ENCODE measurements around the gene STN1. TPM values are rescaled to one million over a fixed set of nuclear protein-coding genes. Genes with fewer than 3 reads are reported as not detected.

STN1 gene
- total RNA-seq, 1 experiment from 2014 or later = 13.4 TPM

DNA sequence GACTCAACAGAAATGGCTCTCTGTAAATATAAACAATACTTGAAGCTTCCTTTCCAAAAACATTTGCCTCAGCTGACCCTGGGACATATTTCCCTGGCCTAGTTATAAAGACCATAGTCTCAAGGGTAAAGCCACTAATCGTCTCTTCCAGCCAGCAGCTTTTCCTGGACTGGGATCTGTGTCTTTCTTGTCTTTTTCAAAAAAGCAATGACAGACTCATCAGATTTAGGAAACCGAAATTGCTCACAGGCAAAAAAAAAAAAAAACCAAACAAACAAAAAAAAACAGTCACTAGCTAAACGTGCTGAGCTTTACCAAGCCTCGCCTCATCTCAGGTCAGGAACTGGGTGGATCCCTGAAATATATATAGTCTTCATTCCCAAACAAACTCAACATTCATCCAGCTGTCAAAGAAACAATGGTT, 23.5 kb downstream of the STN1 start:
- no peak for DNase-seq (ENCODE audit: low read depth)

DNA sequence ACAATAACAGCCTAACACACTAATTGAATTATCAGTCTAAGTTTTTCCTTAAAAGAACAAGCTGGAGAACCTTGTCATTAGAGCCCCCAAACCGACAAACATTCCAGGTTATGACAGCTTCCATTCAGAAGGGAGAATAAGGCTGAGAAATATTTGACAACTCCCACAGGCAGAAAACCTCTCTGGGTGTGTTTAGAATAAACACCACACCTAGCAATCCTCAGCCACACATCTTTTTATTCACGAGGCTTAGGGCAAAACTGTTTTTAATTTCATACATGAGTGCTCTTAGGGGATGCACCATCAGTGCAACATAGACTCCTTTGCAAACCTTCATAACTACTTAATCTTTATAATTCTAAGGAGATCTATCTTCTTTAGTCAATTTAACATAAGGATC, 24.2 kb downstream of the STN1 start:
- no peak for DNase-seq (ENCODE audit: low read depth)

DNA sequence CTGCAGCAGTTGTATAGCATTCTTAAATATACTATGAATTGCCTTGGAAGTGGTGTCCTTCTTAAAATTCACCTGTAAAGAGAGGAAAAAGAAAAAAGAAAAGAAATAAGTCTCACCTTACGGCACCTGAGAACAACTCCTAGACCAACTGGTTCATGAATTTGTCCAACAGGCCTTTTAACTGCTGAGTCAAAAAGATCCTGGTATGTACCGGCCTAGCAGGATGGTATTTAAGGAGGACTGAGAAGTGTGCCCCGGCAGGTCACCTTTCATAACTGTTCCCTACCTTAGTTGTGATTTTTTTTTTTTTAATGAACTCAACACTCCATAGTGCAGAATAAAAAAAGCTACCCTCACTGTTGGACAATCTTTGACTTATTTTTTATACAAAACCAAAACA, 25.8 kb downstream of the STN1 start:
- no peak for DNase-seq (ENCODE audit: low read depth)

DNA sequence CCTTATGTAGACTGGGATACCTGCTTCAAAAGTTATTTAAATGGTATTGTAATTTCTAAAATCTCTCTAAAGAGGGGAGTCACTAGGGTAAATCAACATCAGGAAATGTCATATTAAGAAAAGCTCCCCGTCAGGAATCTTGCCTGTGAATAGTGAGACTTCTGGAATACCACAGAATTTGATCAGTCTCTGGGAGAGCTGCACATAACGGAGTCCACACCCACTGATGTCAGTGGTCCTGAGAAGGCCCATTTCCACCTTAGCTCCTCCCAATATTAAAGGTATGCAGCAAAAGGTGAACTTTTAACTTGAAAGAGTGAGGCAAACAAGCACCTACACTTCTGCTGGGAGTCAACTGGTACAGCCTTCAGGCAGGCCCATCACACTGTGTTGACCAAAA, 27.3 kb downstream of the STN1 start:
- DNase-seq (ENCODE audit: low read depth) = no peak

DNA sequence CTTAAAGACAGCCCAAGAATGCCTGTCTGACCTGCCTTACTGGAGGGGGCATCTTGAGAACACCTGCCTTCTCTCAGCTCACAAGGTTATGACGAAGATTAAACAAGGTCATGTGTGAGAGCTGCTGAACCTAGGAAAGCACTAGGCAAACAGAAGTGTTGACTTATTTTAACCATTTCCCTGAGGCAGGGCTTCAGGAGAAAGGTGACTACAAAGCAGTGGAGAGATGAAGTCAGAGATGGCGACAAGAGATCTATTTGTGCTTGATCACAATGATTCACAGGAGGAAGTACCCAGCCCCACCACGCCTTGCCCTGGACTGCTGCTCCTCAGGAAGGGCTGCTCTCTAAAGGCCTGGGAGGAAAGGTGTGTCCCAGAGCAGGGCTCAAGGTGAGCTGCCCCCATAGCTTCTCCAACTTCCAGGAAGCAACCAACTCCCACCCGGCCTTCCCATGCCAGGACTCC, 27.8 kb downstream of the STN1 start:
- DNase-seq (ENCODE audit: low read depth) = peak; percentile 41

DNA sequence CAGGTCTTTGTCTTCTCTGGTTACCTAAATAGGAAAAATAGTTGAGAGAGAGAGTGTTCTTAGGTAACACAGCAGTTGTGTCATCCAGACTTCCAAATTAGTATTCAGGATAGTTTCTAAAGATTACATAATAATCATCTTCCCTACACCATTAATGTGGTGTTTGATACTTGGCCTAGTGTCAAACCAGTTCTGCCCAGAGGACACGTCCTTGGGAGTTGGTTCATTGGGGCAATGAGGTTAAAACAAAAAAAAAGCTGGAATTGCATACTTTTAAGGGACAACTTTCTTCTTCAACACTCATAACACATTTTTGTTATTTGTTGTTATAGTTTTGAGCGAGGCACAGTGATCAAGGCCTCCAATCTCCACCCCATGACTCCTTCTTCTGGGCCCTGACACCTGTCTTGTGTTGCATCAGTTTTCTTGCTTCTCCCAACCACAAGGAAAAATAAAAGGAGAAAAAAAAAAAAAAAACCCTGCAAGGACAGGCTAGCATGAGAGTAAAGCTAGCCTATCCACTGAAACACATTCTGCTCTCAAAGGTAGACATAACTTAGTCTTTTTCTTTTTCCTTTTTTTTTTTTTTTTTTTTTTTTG, 28.8 kb downstream of the STN1 start:
- DNase-seq (ENCODE audit: low read depth) = no peak

DNA sequence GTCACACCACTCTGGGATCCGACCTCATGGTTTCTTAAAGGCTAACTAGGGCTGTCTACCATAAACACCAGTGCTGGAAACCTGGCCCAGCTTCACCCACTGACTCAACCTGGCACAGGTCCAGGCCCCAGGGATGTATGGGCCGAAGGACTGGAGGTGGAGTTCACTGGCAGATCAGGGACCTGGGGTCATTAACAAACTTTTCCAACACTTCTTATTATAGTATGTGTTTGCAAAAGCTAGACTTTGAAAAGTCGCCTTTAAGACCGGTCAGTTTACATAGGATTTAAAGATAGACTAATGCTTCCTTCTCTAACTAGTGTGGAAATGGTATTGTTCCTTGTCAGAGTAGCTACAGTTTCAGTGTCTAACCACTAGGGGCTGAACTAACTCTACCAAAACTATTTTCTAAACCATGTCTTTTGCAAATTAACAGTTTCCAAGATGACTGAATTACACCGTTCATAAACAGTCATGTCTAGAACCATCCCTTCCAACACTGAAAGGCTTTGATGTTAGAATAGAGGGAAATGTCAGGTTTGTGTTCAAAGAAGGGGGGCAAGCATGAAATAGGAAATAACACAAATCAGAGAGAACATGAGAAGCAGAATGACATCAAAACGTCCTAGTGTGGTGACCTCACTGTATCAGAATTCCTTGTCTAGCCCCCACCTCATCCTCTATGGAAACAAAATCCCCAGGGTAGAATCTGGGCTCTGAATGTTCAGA, 29.7 kb downstream of the STN1 start:
- DNase-seq (ENCODE audit: low read depth) = peak; percentile 86

DNA sequence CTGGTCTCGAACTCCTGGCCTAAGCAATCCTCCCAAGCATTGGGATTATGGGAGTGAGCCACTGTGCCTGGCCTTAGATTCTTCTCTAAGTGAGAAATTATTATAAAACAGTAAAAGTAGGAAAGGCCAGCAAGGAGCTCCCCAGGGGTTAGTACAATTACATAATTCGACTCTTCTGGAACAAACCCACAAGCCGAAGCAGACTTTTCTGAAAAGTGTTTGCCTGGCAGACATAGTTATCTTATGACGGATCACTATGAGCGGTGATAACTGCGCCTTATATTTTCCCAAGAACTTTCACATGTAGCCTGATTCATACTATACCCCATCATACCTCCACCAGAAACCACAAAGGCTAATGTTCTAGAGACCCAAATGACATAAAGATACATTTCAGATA, 32.4 kb downstream of the STN1 start:
- DNase-seq (ENCODE audit: low read depth) = no peak

DNA sequence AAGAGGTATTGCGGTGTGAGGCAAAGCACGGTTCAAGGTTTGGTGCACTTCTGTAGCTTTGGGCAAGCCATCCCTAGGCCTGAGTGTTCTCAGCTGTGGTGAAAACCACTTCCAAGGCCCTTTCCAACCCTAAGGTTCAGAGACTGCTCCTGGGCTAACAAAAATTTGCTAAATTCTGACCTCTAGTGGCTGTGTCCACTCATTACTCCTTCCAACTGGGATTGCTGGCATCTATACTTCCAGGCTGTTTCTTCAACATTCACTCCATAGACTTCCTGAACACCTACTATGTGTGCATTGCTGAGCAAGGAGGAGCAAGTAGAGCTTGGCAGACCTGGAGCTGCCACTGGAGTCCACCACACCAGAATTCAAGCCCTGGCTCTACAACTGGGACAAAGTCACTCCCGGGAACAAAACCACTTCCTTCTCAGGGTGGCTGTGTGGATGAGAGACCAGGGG, 33.3 kb downstream of the STN1 start:
- DNase-seq (ENCODE audit: low read depth) = peak; percentile 35

DNA sequence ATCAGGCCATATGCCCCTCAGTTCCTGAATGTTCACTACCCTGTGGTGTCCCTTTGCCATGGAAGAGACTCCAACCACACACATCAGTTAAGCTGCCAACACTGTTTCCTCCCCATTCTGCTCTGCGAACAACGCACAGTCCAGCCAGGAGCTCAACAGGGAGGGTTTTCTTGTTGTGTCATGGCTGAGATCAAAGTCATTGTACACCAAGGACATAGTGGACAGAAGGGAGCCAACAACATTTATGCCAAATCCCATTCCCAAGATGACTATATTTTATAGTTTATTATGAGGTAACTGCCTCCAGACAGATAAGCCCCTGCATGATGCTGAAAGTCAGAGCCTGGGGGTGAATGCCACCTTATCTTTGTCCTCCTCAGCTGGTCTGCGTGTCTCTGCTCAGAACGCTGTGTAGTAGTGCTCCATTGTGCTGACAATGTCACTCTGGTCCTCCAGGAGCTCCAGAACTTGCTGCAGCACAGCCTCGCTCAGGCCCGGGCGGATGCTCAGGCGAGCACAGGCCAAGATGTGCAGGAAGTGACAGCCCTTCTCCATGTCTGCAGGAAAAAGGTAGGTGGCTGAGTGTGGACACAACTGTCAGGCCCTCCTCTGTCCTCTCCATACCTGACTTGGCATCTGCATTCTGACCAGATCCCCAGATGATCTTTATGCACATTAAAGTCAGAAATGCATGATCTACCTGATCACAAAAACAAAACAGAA, 35.5 kb downstream of the STN1 start:
- no peak for DNase-seq (ENCODE audit: low read depth)

DNA sequence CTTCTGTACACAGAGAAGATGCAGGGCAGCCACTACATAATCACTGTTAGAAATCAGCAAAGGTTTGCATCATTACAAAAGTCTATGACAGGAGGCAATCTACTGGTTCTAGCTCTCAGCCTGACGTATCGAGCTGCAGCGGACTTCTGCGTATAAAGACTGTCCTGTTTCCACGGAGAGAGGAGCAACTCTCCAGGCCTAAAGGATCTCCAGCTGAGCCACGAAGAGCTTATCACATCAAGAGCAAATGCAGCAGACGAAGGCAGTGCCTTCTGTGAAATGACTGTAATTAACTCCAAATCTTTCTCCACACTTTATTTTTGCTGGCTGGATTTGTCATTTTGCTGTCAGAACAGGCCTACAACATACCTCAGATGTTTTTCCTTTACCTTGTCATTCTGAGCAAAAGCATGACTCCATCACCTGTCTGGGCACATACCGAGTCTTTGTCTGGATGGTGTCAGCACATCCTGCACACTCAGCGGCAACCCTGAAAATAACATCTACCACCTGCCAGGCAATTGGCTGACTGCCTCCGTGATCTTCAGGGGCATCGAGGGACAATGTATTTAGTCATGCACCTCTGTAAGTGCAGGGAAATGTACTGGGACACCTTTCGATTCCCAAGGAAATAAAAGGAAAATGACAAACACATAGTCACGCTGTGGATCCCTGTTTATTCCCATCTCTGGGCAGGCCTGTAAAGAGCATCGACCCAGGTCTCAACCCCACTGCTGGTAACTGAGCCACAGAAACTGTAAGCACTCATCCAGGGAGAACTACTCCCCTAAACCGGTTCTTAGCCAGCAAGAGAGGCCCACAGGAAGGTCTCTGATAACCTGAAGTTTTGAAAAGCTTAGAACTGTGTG, 36.3 kb downstream of the STN1 start:
- DNase-seq (ENCODE audit: low read depth) = no peak

DNA sequence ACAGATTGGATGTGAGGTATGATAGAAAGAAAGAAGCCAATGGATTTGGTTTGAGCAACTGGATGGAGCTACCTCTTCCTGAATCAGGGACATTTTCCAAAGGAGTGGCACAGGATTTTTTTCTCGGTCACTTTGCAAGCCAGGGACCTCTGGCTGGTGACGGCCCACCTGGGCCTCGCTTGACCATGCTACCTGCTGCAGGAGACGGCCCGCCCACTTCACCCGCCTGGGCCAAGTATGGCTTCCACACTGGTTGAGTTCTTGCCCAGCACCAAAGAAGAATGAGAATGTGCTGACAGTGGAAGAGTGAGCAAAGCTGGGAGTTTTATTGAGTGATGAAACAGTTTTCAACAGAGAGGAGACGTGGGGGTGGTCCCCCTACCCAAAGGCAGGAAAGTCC, 38.2 kb downstream of the STN1 start:
- DNase-seq (ENCODE audit: low read depth) = no peak

DNA sequence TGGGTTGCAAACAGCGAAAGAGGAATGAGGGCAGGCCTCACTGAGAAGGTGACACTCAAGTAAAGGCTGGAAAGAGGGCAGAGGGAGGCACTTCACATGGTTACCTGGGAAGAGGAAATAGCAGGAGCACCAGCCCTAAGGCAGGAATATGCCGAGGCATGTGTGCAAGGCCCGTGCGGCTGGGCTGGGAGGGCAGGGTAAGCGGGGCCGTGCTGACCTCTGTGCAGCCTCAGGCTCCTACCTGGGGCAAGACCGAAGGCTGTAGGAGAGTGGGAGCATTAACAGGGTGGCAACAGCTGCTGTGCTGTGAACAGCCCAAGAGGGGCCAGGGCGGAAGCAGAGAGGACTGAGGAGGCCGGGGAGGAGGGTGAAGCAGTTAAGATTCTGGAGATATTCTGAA, 38.6 kb downstream of the STN1 start:
- DNase-seq (ENCODE audit: low read depth) = no peak

DNA sequence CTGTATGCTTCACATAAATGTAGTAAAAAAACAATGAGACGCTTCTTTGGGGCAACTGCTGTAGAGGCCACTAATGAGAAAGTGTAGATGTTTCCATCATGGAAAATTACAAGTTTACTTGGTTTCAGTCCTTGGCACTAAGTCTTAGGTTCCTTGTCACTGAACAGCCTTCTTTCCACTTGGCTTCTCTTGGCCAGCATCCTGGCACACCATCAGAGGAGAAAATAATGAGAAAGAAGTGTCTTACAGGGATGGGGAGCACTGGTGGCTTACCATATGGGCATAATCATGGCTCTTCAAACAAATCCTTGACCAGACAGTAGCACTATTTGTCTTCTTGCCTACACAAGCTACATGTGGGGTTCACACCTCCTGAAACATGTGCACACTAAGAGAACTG, 40.1 kb downstream of the STN1 start:
- no peak for DNase-seq (ENCODE audit: low read depth)

DNA sequence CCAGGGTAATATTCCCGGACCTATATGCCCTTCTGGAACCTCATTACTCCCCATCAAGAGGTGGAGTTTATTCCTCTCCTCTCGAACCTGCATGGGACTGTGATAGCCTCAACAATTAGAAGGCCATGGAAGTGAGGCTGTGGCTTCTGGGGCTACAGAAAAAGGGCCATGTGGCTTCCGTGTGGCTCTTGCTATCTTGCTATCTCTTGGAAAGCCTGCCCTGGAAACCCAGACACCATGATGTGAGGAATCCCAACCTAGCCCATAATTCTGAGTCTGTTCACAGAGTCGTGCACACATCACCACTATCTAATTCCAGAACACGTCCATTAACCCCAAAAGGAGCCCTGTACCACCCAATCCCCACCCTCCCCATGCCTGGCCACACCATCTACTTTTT, 41.8 kb downstream of the STN1 start:
- DNase-seq (ENCODE audit: low read depth) = no peak

DNA sequence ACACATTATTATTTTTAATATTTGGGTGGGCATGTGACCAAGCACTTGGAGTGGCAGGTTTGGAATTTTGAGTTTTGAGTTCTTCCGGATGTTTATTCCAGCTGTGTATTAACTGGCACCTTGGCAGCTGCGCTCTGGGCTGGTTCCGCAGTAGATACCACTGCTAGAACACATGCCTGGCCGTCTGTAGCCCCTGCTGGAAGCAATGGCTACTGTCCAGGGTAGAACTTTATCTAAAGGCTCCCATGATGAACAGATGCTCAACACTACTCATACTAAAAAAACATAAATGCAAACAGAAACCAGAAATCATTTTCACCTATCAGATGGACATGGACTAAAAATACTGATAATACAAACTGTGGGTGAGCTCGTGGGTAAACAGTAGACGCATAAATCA, 43.3 kb downstream of the STN1 start:
- DNase-seq (ENCODE audit: low read depth) = no peak

DNA sequence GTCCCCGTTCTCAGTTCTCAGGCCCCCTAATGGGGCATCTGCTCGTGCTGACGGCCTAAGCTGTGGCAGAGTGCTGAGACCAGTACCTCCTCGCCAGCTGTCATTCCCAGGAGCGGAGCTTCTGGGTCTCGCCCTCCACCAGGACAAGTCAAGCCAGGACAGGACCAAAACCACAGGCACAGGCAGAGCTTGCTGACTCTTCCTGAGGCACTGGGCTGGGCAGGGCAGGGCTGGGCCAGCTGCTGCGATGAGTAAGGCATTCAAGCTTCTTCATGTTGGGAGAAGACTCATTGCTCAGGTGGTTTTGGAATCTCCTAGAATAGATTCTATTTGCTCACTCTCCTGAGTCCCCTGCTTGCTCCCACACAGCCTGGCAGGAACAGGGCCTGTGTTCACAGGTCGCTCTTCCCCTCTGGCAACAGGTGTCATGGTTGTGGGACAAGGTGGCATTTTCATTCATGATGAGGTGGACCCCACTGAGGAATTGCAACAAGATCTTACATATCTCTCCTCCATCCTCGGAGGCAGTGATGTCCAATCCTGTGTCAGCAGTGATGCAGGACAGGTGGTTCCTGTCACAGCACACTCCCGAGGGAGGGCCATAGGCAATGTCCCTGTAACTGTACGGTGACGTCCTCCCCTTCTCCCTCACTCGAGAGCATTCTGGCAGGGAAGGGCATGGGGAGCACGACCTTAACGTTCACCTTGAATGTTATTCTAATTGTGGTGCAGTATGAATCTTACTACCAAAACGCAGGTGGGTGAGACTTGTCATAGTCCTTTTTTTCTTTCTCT, 45.6 kb downstream of the STN1 start:
- no peak for DNase-seq (ENCODE audit: low read depth)

DNA sequence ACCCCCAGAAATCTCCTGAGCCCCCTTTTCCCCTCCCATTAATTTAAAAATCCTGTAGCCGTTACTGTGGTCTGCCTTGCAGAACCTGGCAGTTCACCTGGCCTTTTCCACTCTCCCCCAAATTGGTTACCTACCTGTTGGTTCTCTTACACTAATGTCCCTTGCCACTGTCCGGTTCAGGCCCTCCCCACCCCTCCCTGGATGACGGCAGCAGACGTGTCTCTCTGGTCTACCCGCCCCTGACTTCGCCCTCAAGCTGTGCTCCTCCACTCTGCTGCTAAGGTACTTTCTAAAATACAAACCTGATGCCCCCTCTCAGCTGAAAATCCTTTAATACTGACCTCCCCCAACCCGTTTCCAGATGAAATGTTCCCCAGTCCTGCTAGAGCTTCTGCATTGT, 47.0 kb downstream of the STN1 start:
- DNase-seq (ENCODE audit: low read depth) = no peak

DNA sequence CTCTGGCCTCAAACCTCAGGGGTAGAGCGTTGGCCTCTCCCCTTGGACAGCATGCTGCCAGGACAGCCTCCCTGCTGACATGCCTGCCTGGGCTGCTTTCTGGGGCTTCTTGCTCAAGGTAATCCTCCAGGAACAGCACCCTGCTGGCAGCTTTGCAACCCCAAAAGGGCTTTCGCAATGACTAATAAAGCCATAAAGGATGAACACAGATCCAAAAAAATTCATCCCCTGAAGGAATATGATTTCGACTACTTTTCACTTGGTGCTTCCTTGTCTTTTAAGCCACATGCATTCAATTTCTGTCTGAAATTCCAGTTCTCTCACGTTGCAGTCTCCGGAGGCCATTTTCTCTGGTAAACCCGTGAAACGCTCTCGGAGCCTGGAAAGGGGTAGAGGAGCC, 47.5 kb downstream of the STN1 start:
- no peak for DNase-seq (ENCODE audit: low read depth)

DNA sequence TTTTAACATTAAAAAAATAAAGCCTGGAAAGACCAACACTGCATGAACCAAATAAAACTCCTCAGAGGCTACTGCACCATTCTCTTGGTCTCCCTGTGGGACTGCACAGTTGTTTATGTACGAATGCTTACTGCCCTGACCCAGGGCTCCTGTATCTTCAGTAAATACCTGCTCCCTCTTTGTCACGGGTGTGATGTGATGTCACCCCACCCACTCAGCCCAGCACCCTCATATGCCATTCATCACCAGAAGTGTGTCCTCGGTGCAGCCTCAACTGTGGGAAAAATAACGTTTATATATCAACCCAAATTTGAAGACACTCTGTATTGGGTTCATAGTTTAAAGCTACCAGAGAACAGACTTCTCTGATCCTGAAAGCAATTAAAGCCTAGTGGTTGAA, 48.6 kb downstream of the STN1 start:
- no peak for DNase-seq (ENCODE audit: low read depth)

DNA sequence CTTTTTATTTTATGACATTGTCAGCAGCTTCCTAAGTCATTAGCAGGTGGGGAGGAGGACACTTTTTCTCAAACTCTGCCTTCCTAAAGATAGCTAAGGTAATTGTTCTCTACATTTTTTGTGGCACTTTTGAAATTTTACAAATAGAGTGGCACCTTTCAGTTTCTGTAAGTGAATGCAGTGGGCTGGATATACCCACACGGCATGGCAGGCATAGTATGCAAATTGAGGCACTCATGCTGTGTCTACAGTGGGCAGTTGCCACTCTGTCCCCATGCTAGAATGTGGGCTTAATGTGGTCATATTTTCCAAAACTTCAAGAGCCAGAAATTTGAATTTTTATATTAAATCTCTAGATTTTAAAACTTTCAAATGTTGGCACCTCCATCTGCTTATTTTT, 49.8 kb downstream of the STN1 start:
- no peak for DNase-seq (ENCODE audit: low read depth)

All from Daoy (cell line).